DMS53 treated with DMSO at 0.1 percent for 48 hours (cell line): Measurements from ENCODE around the gene PRSS21.

Experiments used
- DNase-seq: peaks from one replicate; lab custom pipeline; 2025; ENCODE audit not compliant: unreplicated experiment; lab: John Stamatoyannopoulos, UW

PRSS21 gene

DNA sequence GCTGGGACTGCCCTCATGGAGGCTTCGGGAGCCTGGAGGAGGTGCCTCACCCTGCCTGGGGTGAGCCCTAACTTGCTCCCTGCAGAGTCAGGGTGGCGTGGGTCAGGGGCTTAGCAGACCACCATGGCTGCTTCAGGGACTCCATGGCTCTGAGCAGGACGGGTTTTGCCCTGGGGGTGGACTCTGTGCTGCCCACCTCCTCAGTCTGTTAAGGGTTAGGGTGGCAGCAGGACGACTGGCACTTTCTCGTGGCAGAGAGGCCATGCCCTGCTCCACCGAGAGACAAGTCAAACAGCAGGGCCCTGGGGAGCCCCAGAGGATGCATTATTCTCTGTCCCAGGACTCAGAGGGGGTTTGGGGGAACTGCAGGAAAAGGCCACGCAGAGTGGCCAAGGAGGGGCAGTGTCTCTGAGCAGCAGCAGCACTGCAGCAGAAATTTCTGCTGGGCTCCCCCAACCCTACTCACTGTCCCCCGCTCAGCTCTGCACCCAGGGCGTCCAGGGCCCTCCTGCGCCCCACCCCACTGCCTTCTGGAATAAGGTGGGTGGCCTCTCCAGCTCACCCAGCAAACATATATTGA, 42.7 kb downstream of the PRSS21 start:
- no peak for DNase-seq

DNA sequence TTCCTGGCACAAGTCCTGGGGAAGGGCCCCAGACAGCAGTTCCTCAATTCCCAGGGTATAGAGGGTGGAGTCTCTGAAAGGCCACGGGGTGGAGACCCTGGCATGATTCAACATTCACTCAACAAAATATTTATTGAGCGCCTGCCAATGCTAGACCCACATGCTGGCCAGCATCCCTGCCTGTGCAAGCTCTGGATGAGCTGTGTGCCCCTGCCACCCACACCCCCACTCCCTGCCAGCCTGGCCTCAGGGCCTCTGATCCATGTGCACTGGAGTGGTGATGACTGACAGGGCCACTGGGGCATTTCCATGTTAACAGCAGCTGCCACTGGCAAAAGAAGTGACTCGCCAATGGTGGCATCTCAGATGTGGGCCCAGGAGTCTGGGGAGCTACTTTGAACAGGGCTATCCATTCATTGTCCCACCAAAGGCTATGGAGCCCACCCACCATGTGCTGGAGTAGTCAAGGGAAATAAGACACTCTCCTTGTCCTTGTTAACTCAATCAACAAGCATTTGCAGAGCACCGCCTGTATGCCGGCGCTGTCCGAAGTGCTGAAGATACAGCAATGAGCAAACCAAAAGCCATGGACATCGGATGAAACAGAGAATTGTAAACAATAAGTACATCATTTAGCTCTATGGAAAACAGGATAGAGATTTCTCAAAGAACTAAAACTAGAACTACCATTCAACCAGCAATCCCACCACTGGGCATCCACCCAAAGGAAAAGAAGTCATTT, 44.0 kb downstream of the PRSS21 start:
- DNase-seq: no peak

DNA sequence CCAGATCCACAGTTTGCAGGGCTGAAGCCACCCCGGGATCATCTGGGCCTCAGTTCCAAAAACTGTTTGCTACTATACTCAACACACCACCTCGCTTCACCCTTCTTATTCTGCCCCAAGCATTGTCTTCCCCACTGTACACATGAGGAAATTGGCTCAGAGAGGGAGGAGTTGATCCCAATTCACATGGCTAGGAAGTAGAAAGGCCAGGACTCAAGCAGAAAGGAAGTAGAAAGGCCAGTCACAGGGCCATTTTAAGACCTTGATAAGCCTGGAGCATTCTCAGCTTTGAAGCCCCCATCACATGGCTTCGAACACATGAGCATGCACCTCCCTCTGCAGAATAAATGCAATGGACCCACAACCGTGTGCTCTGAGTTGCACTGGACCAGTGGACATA, 48.6 kb downstream of the PRSS21 start:
- DNase-seq: no peak

DNA sequence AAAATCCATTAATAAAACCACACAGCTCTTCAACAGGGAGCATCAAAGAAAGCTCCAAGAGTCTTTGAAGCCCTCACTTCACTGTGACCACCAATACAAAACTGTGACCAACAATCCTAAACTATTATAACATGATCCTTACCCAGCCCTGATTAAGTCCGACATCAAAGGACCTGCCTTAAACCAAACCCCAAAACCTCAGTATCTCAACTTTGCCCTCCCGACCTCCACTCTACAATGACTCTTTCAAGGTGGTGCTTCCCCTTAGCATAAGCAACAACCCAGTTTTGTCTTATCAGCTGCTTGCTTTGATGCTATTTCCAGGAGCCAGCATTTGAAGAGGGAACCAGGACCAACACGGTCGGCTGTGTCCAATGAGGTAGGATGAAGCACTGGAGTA, 49.4 kb downstream of the PRSS21 start:
- no peak for DNase-seq

DNA sequence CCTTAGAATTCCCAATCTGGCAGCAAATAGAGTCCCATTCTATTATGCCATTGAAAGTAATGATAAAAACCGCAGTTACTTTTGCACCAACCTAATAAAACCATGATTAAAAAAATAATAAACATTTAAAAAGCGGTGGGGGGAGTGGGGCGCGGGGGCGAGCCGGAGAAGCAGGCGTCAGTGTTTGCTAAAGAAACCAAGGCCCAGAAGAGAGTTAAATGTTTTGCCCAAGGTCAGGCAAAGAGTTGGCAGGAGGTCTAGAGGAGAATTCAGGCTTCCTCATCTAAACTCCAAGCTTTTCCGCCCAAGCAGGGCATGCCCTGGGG, 50.6 kb downstream of the PRSS21 start:
- no peak for DNase-seq

DNA sequence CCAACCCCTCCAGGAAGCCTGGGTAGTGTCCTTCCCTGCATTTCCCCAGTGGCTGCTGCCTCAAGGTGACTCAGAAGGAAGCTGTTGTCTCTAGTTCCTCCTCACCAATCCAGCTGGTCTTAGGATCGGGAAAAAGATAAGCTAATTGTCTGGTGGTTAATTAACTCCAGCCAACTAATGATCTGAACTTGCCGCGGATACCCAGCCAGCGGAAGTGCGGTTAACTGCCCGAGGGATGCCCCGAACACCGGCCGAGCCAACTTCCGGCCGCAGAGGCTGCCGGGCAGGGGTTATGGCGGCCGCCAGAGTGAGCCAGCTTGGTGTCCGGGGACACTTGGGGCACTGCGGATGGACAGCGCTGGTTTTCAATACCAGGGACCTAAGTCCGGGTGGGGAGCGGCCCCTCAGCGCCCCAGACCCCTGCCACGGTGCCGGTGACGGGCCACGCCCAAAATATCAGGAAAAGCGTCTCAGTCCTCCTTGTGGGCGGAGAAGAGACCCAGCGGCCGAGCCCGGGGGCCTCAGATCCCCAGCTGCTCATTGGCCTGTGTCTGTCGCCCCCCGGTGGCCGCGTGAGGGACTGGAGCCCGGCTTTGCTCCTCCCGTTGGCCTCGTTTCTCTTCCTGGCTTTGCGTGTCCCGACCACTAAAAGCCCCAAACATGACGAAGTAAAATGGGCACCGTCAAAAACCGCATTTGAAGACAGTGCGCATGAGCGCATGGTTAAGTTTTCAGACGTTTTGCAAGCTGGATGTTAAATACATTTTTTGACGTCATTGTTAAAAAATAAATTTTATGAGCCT, 51.2 kb downstream of the PRSS21 start:
- DNase-seq: peak; percentile 78
